GM18499 (cell line): ENCODE results near the gene PLAGL1.
"Not testable (repeated sequence)": the region's sequence is repeated elsewhere in the genome, so short reads cannot be mapped to it uniquely, and the experiment has no call there.

Experiments used
- ATAC-seq: cut with Tn5 transposase; IDR thresholded peaks from one replicate; pipeline ENCODE4 v1.9.1; 2021; ENCODE audit warnings: moderate number of reproducible peaks; ENCODE audit not compliant: insufficient read depth, unreplicated experiment

PLAGL1 gene

GRCh38 chr6:144008120-144008811, at the start of gene PLAGL1:
TSS of gene PLAGL1 (minus strand) at chr6:144008259. CDS start at chr6:143948136, 60,123 bp downstream.
- no peak for ATAC-seq

- ATAC-seq, result peak; percentile 90
Measured at GRCh38 chr6:144055121-144055931, 47.3 kb upstream of the PLAGL1 start.

DNA sequence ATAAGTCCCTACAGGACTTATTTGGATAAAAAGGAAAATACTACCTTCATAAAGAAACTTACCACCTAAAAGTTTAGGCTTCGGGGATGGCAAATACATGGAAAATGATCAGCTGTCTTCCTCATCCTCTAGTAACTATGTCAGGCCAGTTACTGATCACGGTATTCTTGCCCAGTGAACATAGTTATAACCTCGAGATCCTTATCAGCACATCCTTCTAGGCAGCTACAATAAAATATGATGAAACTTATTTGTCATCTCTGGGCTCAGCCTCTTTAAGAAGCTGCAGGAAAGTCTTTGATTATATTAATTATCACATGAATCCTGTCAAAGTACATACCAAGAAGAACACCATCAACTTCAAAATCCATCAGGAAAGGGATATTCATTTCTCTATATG, 45.5 kb upstream of the PLAGL1 start:
- ATAC-seq, result no peak

- no peak for ATAC-seq
Measured at GRCh38 chr6:144052488-144052887, 44.4 kb upstream of the PLAGL1 start.

DNA sequence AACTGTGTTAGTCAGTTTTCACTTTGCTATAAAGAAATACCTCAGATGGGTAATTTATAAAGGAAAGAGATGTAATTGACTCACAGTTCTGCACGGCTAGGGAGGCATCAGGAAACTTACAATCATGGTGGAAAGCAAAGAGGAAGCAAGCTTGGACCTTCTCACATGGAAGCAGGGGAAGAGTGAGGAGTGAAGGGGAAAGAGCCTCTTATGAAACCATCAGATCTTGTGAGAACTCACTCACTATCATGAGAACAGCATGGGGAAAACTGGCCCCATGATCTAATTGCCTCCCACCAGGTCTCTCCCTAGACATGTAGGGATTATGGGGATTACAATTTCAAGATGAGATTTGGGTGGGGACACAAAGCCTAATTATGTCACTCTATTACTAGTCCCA, 41.3 kb upstream of the PLAGL1 start:
- no peak for ATAC-seq

DNA sequence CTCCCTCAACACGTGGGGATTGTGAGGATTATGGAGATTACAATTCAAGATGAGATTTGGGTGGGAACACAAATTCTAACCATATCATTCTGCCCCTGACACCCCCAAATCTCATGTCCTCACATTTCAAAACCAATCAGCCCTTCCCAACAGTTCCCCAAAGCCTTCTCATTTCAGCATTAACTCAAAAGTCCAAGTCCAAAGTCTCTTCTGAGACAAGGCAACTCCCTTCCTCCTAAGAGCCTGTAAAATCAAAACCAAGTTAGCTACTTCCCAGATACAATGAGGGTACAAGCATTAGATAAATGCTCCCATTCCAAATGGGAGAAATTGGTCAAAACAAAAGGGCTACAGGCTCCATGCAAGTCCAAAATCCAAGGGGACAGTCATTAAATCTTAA, 39.6 kb upstream of the PLAGL1 start:
- ATAC-seq, result no peak

DNA sequence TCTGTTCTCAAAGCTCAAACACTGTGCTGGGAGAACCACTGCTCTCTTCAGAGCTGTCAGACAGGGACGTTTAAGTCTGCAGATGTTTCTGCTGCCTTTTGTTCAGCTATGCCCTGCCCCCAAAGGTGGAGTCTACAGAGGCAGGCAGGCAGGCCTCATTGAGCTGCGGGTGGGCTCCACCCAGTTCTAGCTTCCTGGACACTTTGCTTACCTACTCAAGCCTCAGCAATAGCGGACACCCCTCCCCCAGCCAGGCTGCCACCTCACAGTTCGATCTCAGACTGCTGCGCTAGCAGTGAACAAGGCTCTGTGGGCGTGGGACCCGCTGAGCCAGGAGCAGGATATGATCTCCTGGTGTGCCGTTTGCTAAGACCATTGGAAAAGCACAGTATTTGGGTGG, 38.6 kb upstream of the PLAGL1 start:
- ATAC-seq, result not testable (repeated sequence)

GRCh38 chr6:144044989-144045388, 36.9 kb upstream of the PLAGL1 start:
- ATAC-seq, result not testable (repeated sequence)

- no peak for ATAC-seq
Measured at GRCh38 chr6:144036835-144037195, 28.8 kb upstream of the PLAGL1 start.

DNA sequence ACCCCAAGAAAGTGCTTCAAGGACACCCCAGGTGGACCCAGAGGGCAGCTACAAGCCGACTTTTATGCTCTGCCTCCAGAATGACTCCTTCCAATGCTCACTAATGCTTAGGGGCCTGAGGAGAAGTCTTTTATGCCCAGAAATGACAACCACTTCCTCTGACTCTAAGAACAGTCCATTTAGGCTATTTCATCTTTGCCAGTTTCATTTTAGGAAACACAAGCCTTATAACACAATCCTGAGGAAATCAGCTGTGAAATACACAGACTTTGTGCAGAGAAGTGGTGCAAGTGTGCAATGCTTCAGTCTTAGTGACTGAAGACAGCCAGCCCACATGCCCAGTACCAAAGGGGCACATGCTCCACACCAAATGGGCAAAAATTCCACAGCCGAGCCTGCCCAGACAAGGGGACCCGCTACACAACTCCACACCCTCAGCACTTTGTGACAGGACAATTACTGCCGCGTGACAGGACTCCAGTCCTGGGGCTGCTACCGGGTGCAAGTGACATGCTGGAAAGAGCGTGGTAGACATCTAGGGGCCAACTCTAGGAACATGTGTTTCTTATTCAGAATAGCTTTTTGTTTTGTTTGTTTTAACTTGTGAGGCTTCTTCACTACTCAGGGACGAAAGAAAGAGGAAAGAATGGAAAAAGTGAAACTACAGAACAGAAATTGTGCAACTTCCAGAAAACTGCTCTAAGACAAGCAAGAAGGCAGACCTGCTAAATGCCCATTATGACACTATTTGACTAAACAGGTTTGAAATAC, 28.2 kb upstream of the PLAGL1 start:
- no peak for ATAC-seq

- no peak for ATAC-seq
Measured at GRCh38 chr6:144035416-144035815, 27.4 kb upstream of the PLAGL1 start.

DNA sequence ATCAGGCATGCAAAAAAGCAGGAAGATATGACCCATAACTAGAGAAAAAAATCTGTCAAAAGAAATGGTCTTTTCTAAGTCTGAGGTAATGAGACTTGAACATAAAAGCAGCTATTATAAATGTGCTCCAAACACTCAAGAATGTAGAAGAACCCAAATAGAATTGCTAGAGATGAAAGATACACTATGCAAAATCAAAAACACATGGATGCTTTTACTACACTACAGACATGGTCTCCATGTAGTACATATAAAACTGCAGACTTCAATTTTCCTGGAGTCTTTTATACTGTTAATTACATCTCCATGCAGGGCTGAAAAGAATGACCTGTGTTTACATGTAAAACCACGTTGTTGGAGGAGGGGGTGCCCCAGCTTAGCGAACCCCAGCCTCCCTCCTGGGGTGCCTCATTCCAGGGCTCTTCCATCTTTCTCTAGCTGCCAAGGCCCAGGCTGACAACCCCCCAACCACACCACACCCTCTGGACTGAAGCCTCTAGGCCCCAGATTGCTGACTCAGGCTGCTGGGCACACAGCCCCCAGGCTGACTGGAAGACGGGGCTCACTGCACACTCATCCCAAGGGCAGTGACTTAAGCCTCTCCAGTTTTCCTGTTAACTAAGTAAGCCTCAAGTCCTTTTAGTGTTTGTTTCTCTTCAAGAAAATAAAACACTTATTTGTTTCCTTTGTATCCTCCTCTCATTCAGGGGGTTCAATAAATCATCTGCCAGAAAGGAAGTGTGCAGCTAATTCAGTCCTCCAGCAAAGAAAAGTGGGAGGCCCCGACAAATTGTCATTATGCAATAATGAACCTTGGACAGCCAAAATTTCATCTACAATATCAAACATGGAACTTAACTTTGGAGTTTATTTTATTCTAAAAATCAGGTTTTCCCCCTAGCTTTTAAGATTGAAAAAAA, 26.0 kb upstream of the PLAGL1 start:
- no peak for ATAC-seq

- no peak for ATAC-seq
Measured at GRCh38 chr6:144029452-144029851, 21.4 kb upstream of the PLAGL1 start.

DNA sequence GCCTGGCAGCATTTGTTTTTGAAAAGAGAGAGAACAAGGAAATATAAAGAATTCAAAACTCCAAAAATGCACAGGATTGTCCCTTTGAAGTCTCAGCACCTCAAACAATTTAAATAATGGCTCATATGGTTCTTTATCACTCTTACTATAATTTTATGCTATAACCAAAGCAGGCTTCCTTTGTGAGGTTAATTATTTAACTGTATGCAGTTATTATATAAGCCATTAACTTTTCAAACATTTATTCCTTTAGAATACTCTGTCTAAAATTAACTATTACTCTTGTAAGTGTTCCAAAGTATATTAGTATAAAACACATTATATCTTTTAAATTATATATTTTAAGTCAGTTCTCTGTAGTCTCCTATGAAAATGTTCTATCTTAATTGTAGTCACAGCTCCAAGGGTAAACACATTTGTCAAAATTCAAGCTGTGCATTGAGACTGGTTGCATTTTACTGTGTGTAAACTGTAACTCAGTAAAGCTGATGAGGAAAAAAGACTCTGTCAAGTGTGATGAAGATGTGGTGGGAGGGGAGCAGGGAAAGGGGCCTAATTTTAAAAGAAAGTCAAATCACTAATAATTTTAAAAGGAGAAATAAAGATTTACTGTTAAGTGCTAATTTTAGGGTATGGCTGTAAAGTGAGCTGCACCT, 20.0 kb upstream of the PLAGL1 start:
- no peak for ATAC-seq

DNA sequence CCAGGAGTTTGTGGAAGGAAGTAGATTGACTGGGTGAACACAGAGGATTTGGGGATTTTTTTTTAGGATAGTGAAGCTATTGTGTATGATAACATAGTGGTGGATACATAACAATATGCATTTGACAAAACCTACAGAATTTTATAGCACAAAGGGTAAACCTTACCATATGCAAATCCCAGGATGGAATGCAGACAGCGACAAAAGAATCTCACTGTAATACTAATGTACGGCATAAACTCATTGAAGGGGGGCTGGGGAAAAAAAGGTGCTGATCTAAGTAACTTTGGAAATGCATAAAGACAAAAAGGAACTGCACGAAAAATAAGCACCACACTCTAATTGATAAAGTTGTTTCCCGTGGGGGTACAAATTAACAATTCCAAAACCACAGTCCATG, 15.2 kb upstream of the PLAGL1 start:
- no peak for ATAC-seq

DNA sequence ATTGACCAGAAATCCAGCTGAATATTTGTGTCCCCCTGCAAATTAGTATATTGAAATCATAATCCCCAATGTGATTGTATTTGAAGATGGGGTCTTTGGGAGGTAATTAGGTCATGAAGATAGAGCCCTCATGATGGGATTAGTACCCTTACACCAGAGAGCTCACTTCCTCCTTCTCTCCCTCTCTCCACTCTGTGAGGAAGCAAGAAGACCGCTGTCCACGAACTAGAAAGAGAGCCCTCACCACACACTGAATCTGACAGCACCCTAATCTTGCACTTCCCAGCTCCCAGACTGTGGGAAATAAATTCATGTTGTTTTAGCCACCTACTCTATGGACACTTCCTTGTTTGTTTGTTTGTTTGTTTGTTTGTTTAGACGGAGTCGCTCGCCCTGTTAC, 11.9 kb upstream of the PLAGL1 start:
- no peak for ATAC-seq

GRCh38 chr6:144017166-144018094, 9.4 kb upstream of the PLAGL1 start:
- no peak for ATAC-seq

GRCh38 chr6:144013486-144013909, 5.4 kb upstream of the PLAGL1 start:
- no peak for ATAC-seq
